ENCODE measurements around the gene SHISAL2A.

GRCh38 chr1:52615489-52616042 lies 17.4 kb upstream of the SHISAL2A start:
- TF ChIP-seq POLR2A (IDR thresholded peaks at IDR 0.05) (no peak), CTCF (IDR thresholded peaks at IDR 0.05) (no peak), POLR2AphosphoS5 (IDR thresholded peaks at IDR 0.05) (no peak)
